ENCODE results near the gene SGK1. TPM values are rescaled to one million over a fixed set of nuclear protein-coding genes. Genes with fewer than 3 reads are reported as not detected.

Gene SGK1
- total and polyA plus RNA-seq, 12 donors, result 86.0 to 685 (median 192) TPM

DNA sequence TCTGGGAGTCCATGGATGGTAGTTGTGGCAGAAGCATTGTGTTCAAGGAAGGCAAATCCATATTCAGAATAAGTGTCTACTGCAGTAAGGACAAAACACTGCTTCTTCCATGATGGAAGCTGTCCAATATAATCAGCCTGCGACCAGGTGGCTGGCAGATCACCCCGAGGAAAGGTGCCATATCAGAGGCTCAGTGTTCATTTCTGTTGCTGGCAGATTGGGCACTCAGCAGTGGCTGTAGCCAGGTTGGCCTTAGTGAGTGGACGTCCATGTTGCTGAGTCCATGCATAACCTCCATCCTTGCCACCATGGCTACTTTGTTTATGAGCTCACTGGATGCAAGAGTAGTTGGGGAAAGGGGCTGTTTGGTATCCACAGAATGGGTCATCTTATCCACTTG is 130.2 kb downstream of the SGK1 start:
- Histone ChIP-seq H3K9me3 (replicated peaks in 1 of 3) (no peaks in the 10 kb centered on the region), H3K4me1 (replicated peaks in 1 of 2) (no peaks in the 10 kb centered on the region), H3K27me3 (no peaks in the 10 kb centered on the region), H3K36me3 (replicated peaks in 1 of 2) (no peaks in the 10 kb centered on the region), H3K27ac (no peak overlapping the region), H3K4me3 (no peak overlapping the region)
- WGBS, 4 donors, result 94 to 97% (median 96%) methylated on average over 3 of the region's 3 CpGs; no CpG with 5 or more reads in 1 of the 4 donors
- TF ChIP-seq, protein P1, sequence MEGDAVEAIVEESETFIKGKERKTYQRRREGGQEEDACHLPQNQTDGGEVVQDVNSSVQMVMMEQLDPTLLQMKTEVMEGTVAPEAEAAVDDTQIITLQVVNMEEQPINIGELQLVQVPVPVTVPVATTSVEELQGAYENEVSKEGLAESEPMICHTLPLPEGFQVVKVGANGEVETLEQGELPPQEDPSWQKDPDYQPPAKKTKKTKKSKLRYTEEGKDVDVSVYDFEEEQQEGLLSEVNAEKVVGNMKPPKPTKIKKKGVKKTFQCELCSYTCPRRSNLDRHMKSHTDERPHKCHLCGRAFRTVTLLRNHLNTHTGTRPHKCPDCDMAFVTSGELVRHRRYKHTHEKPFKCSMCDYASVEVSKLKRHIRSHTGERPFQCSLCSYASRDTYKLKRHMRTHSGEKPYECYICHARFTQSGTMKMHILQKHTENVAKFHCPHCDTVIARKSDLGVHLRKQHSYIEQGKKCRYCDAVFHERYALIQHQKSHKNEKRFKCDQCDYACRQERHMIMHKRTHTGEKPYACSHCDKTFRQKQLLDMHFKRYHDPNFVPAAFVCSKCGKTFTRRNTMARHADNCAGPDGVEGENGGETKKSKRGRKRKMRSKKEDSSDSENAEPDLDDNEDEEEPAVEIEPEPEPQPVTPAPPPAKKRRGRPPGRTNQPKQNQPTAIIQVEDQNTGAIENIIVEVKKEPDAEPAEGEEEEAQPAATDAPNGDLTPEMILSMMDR (IDR thresholded peaks at IDR 0.05), result no peak
- no peak for TF ChIP-seq POLR2A (IDR thresholded peaks at IDR 0.05)
- intact Hi-C loops (cut with DNase I), result loop anchor here (10.0 kb wide), 2 partner anchors 47 to 107 kb away; no protein-coding TSS in a partner anchor
- no peak for DNase-seq

DNA sequence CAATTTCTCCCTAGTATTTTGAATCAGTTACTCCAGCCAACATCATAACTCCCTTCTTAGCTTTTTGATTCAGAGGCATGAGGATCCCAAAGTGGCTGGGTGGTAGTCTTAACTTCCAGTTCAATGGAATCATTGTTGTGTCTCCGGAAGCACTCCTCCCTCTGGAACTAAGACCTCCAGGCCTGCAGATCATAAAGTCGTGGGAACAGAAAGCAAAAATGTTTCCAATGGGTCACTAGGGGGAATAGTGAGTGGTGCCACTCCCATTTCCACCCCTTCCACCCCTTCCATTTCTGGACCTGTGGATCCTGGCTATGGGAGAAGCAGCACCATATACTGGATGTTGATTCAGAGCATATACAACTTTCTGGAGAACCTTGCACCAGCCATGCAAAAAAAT is 130.8 kb downstream of the SGK1 start:
- DNase-seq, result no peak
- Histone ChIP-seq H3K9me3 (replicated peaks in 1 of 3) (no peaks in the 10 kb centered on the region), H3K4me1 (replicated peaks in 1 of 2) (no peaks in the 10 kb centered on the region), H3K36me3 (replicated peaks in 1 of 2) (no peaks in the 10 kb centered on the region), H3K4me3 (no peak overlapping the region), H3K27ac (no peak overlapping the region), H3K27me3 (no peaks in the 10 kb centered on the region)
- 48 to 92% (median 56%) methylated on average over 2 of the region's 2 CpGs for WGBS, 4 donors
- intact Hi-C loops (cut with DNase I), result loop anchor here (10.0 kb wide), 2 partner anchors 48 to 108 kb away; no protein-coding TSS in a partner anchor
- no peak for TF ChIP-seq POLR2A (IDR thresholded peaks at IDR 0.05)
- TF ChIP-seq, protein P1 (IDR thresholded peaks at IDR 0.05), result no peak

DNA sequence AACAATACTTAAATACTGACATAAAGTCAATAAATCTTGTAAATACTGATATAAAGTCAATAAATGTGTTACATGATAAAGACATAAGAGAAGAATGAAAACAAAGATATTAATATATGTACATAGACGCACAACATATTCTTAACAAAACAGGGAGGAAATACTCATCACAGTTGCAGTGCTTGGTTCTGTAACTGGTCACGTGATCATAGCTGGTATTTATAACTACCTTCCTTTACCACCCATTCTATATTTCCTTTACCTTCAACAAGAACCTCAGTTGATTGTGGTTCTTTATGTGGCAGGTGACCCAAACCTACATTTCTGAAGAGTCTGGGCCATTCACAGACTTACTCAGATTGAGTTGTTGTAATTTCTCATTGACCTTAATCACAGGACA is 131.6 kb downstream of the SGK1 start:
- no peak for TF ChIP-seq POLR2A (IDR thresholded peaks at IDR 0.05)
- TF ChIP-seq, protein P1 (IDR thresholded peaks at IDR 0.05), result no peak
- intact Hi-C loops (cut with DNase I), result loop anchor here (10.0 kb wide), 2 partner anchors 48 to 108 kb away; no protein-coding TSS in a partner anchor
- H3K4me3 ChIP-seq, result no peak overlapping the region
- H3K36me3 ChIP-seq (replicated peaks in 1 of 2), result no peaks in the 10 kb centered on the region
- DNase-seq, result no peak
- H3K27me3 ChIP-seq, result no peaks in the 10 kb centered on the region
- WGBS, 4 donors, result 83 to 96% (median 90%) methylated on average over 2 of the region's 2 CpGs
- H3K9me3 ChIP-seq (replicated peaks in 1 of 3), result no peaks in the 10 kb centered on the region
- H3K4me1 ChIP-seq (replicated peaks in 1 of 2), result no peaks in the 10 kb centered on the region
- no peak overlapping the region for H3K27ac ChIP-seq

DNA sequence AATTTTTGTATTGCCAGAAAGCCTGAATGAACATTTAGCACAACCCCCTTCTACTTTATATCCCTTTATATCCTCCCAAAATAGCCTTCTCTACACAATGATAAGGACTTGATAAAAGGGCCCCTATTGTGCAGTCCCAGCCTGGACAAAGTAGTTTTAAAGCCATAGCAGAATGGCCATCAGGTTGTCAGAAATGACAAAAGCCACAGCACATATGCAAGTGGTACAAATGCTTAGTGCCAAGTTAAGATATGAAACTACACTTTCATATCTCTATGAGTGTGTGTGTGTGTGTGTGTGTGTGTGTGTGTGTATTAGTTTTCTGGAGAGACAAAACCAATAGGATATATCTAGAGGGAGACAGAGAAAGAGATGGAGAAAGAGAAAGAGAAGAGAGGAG is 132.6 kb downstream of the SGK1 start:
- no peak for DNase-seq
- Histone ChIP-seq H3K27ac (no peak overlapping the region), H3K27me3 (no peaks in the 10 kb centered on the region), H3K9me3 (replicated peaks in 1 of 3) (no peaks in the 10 kb centered on the region), H3K4me1 (replicated peaks in 1 of 2) (no peaks in the 10 kb centered on the region), H3K36me3 (replicated peaks in 1 of 2) (no peaks in the 10 kb centered on the region), H3K4me3 (no peak overlapping the region)
- intact Hi-C loops (cut with DNase I), result loop anchor here (10.0 kb wide), 2 partner anchors 50 to 110 kb away; no protein-coding TSS in a partner anchor
- TF ChIP-seq, protein P1 (IDR thresholded peaks at IDR 0.05), result no peak
- TF ChIP-seq POLR2A (IDR thresholded peaks at IDR 0.05), result no peak
